Stimulated activated CD4-positive, alpha-beta T cell treated with anti-CD3 and anti-CD28 coated beads, TNF-alpha, amount 100 ng/mL, for 1 hour (primary cell): ENCODE data around the gene DLG4.

ENCODE experiments used
- DNase-seq, 3 donors: peaks; one replicate each; pipeline ENCODE4 v3.0.0-alpha.2; 2020; ENCODE audit warnings: low read depth in 3 of 3, low spot score in 1 of 3

DLG4 gene

GRCh38 chr17:7215652-7216180, 3.9 kb downstream of the DLG4 start:
- no peak for DNase-seq

- DNase-seq, result no peak
Observed at GRCh38 chr17:7215136-7215638, 4.4 kb downstream of the DLG4 start.

GRCh38 chr17:7214300-7215135, 5.1 kb downstream of the DLG4 start:
- DNase-seq, result peak; percentile 97 to 98 (median 98)

GRCh38 chr17:7213895-7214299, 5.7 kb downstream of the DLG4 start:
- no peak for DNase-seq

GRCh38 chr17:7211491-7212273, 8.0 kb downstream of the DLG4 start:
- no peak for DNase-seq

GRCh38 chr17:7208754-7209460, 10.7 kb downstream of the DLG4 start:
- no peak for DNase-seq

GRCh38 chr17:7208027-7208571, 11.5 kb downstream of the DLG4 start:
- no peak for DNase-seq

GRCh38 chr17:7207120-7208001, 12.3 kb downstream of the DLG4 start:
- no peak for DNase-seq

- DNase-seq, result no peak
Observed at GRCh38 chr17:7205561-7205960, 14.1 kb downstream of the DLG4 start.

- peak; percentile 80 to 90 (median 85) for DNase-seq
Observed at GRCh38 chr17:7204828-7205461, 14.7 kb downstream of the DLG4 start.

- DNase-seq, result no peak
Observed at GRCh38 chr17:7204336-7204735, 15.3 kb downstream of the DLG4 start.

GRCh38 chr17:7203391-7203790, 16.2 kb downstream of the DLG4 start:
- DNase-seq, result no peak

- DNase-seq, result no peak
Observed at GRCh38 chr17:7196651-7197401, 22.8 kb downstream of the DLG4 start.

GRCh38 chr17:7195971-7196370, 23.7 kb downstream of the DLG4 start:
- no peak for DNase-seq

- no peak for DNase-seq
Observed at GRCh38 chr17:7192271-7192937, 27.2 kb downstream of the DLG4 start.

GRCh38 chr17:7191571-7192270, 27.9 kb downstream of the DLG4 start:
- no peak for DNase-seq

GRCh38 chr17:7191069-7191468, 28.6 kb downstream of the DLG4 start:
- DNase-seq, result no peak
